NCI-H526 (cell line): ENCODE results near the gene TMEM14B.
"Not testable (repeated sequence)": the region's sequence is repeated elsewhere in the genome, so short reads cannot be mapped to it uniquely, and the experiment has no call there.

Source experiments
- DNase-seq, 2 experiments: peaks; one replicate each; lab custom pipeline; 2025; lab: John Stamatoyannopoulos, UW

The TMEM14B gene

DNA sequence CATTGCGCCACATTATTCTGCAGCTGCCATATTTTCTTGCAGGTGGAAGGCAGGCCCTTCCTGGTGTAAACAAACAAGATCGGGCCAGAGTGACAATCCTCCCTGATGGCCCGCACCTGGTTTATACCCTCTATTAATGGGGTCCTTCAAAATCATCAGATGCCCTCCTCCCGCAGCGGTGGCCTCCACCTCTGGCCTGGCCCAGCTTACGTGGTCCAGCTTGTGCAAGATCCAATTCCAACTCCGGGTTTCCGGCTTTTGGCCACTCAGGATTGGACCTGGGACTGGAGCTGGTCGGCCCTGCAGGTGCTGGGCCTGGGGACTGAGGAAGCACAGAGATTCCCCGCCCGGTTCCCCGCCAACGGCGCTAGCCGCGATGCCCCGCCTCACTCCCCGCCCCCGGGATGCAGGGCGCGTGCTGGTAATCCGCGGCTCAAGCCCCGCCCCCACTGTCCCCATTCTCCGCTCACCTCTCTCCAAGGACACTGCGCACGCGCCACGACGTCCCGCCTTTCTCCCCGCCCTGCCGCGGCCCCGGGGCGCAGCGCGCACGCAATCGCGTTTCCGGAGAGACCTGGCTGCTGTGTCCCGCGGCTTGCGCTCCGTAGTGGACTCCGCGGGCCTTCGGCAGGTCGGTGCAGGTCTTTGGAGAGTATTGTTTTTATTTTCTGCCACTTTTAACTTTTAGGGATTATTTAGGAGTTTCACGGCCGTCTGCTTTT is at the start of gene TMEM14B:
TSS of gene TMEM14B (plus strand) at position 555 of the 722 bp plus-strand sequence. CDS start 1,441 bp downstream, outside the sequence.
- peak; percentile 94 to 99 for DNase-seq

DNA sequence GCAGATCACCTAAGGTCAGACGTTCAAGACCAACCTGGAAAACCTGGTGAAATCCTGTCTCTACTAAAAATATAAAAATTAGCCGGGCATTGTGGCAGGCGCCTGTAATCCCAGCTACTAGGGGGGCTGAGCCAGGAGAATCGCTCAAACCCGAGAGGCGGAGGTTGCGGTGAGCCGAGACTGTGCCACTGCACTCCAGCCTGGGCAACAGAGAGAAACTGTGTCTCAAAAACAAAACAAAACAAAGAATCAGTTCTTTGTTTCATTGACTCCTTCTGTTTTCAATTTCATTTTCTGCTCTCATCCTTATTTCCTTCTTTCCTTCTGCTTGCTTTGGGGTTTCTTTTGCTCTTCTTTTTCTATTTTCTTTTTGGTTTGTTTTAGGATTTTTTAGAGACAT is 33.6 kb upstream of the TMEM14B start:
- DNase-seq, result no peak

DNA sequence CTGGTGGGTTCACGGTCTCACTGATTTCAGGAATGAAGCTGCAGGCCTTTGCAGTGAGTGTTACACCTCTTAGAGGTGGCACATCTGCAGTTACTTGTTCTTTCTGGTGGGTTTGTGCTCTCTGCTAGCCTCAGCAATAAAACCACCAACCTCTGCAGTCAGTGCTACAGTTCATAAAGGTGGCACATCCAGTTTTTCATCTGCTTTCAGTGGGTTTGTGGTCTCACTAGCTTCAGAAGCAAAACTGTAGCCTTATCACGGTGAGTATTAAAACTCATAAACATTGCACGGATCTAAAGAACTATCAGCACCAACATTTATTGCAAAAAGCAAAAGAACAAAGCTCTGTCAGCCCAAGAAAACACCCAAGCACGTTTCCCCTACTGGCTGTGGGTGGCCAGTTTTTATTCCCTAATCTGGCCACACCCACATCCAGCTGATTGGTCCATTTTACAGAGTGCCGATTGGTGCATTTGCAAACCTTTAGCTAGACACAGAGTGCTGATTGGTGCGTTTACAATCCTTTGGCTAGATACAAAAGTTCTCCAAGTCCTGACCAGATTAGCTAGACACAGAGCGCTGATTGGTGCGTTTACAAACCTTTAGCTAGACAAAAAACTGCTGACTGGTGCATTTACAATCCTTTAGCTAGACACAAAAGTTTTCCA is 28.2 kb upstream of the TMEM14B start:
- no peak for DNase-seq

DNA sequence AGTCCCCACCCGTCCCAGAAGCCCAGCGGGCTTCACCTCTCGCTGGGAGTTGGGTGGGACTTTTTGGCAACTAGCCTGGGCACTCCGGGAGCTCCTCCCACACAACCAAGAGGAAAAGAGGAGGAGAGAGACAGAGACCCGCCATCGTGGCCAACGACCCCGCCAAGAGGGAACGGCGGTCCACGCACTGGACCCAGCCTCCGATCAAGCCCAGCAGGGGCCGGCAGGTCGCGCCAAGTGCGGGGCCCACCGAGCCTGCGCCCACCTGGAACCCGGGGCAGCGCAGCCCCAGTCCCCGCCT is 27.7 kb upstream of the TMEM14B start:
- DNase-seq, result no peak

DNA sequence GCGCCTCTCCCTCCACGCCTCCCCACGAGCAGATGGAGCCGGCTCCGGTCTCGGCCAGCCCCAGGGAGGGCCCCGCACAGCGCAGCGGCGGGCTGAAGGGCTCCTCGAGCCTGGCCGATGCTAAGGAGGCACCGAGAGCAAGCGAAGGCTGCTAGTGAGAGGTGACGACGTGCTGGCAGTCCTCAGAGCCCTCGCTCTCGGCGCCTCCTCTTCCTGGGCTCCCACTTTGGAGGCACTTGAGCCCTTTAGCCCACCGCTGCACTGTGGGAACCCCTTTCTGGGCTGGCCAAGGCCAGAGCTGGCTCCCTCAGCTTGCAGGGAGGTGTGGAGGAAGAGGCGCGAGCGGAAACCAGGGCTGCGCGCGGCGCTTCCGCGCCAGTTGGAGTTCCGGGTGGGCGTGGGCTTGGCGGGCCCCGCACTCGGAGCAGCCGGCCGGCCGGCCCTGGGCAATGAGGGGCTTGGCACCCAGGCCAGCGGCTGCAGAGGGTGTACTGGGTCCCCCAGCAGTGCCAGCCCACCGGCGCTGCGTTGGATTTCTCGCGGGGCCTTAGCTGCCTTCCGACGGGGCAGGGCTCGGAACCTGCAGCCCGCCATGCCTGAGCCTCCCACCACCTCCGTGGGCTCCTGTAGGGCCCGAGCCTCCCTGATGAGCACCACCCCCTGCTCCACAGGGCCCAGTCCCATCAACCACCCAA is 27.2 kb upstream of the TMEM14B start:
- DNase-seq, result peak in 1 of 2 experiments; percentile 25

DNA sequence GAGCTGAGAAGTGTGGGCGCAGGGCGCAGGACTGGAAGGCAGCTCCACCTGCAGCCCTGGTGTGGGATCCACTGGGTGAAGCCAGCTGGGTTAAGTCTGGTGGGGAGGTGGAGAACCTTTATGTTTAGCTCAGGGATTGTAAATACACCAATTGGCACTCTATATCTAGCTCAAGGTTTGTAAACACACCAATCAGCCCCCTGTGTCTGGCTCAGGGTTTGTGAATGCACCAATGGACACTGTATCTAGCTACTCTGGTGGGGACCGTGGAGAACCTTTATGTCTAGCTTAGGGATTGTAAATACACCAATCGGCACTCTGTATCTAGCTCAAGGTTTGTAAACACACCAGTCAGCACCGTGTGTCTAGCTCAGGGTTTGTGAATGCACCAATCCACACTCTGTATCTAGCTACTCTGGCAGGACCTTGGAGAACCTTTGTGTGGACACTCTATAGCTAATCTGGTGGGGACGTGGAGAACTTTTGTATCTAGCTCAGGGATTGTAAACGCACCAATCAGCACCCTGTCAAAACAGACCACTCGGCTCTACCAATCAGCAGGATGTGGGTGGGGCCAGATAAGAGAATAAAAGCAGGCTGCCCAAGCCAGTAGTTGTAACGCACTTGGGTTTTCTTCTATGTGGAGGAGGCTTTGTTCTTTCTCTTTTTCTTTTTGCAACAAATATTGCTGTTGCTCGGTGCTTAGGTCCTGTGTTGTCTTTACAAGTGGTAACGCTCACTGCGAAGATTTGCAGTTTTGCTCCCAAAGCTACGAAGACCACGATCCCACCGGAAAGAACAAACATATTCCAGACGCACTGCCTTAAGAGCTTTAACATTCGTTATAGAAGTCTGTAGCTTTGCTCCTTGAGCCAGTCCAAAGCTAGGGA is 26.4 kb upstream of the TMEM14B start:
- DNase-seq, result peak in 1 of 2 experiments; percentile 18

DNA sequence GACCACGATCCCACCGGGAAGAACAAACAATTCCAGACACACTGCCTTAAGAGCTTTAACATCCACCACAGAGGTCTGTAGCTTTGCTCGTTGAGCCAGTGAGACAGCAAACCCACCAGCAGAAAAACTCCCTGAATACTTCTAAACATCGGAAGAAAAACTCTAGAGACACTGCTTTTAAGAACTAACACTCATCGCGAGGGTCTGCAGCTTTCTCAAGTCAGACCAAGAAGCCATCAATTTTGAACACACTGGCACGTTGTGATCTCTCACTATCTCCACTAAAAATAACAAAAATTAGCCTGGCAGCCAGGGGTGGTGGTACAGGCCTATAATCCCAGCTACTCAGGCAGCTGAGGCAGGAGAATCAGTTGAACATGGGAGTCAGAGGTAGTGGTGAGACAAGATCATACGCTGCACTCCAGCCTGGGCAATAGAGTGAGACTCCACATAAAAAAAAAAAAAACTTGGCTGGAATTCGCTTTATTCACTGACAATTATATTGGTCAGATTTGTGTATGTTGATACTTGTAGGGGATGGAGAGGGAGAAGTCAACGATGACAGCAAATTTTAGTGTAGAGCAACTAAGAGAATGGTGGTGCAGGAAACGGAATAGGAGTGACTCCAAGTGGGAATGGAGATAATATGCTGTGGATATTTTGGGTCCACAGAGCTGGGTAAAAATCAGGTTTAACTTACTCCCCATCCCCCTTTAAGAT is 25.6 kb upstream of the TMEM14B start:
- no peak for DNase-seq

DNA sequence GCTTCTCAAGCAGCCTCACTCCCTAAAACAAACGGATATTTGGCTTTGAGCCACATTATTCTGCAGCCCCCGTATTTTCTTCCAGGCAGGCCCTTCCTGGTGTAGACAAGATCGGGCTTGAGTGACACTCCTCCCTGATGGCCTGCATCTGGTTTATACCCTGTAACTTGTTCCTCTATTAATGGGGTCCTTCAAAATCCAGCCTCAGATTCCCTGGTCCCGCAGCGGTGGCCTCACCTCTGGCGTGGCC is 25.1 kb upstream of the TMEM14B start:
- DNase-seq, result no peak

DNA sequence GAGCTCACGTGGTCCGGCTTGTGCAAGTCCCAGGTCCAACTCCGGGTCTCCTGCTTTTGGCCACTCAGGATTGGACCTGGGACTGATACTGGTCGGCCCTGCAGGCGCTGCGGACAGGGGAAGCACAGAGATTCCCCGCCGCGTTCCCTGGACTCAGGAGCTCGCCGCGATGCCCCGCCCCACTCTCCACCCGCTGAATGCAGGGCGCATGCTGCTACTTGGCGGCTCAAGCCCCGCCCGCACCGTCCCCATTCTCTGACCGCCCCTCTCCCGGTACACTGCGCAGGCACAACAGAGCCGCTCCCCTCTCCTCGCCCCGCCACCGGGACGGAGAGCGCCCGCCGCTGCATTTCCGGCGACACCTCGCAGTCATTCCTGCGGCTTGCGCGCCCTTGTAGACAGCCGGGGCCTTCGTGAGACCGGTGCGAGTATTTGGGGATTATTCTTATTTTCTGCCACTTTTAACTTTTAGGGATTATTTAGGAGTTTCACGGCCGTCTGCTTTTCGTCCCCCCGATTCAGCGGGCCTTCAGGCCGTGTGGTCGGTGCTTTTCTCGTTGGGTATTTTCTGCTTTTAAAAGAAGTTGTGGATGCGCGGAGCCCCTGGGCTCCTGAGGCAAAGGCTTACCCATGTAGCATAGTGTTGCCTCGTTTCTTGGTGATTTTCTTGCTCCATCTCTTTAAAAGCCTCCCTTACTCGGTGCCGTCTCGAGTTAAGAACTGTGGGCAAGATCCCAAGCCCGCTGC is 24.6 kb upstream of the TMEM14B start, which contains the start of gene TMEM14C:
TSS of gene TMEM14C (plus strand) at position 251 of the 747 bp plus-strand sequence. CDS start 1,544 bp downstream, outside the sequence.
- DNase-seq, result peak; percentile 95 to 99

DNA sequence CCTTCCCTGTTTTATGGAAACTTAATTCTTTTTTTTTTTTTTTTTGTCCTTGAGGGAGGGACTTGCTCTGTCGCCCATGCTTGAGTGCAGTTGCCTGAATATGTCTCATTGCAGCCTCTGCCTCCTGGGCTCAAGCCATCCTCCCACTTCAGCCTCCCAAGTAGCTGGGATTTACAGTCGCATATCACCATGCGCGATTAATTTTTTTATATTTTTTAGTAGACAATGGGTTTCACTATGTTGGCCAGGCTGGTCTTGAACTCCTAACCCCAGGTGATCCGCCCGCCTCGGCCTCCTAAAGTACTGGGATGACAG is 24.1 kb upstream of the TMEM14B start:
- DNase-seq, result no peak

DNA sequence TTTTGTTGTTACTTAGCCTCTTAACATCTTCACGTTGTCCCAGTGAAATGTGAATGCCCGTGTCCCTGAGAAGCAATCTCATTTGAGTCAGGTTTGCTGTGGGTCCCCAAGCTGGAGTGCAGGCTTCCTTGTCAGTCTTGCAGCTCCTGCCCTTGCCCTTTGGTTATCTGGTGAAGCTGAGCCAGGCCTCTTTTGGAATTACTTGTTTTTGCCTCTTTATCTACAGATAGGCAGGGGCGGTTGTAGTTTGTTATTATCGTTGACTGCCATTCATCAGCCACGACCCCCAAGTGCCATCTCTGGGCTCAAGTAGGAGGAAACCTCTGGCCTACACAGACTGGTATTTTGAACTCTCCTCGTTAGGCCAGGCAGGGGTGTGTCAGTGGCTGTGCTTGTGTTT is 22.6 kb upstream of the TMEM14B start:
- no peak for DNase-seq

DNA sequence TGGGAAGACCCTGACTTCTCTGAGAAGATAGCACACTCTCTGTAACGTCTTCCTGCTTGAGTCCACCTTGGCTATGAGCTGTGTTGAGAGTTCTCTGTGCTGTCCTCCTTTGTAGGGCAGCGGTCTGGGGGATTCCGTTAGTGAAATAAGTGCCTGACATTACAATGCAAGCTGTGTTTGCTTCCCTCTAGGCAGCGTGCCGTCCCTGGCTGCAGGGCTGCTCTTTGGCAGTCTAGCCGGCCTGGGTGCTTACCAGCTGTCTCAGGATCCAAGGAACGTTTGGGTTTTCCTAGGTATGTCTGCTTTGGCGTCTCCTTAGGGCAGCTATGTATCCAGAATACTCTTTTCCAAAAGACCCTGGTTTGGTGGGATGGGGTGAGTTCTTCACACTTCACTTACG is 21.9 kb upstream of the TMEM14B start:
- DNase-seq, result peak; percentile 69 to 80

DNA sequence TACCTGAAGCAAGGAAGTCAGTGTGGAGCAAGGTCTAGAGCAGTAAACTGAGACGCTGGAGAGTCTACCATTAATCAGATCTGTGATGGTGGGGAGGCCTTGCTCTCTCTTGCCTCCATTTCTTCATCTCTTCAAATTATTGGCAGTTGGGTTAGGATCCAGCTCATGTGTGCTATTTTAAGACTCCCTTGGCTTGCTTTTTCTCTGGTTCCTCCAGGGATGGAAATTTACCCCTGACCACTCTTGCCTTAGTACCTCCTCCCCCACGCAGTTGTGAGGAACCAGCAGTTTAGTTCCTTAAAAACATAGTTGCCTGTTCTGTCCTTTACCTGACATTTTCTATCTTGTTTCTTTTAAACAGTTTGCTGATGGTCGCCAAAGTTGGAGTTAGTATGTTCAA is 17.4 kb upstream of the TMEM14B start:
- DNase-seq, result no peak

DNA sequence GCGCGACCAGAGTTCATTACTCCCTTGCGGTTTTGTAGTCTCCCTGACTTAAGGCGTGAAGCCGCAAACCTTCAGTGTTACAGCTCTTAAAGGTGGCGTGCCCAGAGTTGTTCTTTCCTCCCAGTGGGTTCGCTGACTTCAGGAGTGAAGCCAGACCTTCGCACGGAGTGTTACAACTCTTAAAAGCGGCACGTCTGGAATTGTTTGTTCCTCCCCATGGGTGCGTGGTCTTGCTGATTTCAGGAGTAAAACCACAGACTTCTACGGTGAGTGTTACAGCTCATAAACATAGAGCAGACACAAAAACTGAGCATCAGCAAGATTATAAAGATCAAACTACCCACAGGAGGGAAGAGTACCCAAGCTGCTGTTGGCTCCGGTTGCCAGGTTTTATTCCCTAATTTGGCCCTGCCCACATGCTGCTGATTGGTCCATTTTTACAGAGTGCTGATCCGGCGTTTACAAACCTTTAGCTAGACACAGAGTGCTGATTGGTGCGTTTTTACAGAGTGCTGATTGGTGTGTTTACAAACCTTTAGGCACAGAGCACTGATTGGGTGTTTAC is 14.4 kb upstream of the TMEM14B start:
- DNase-seq, result no peak

DNA sequence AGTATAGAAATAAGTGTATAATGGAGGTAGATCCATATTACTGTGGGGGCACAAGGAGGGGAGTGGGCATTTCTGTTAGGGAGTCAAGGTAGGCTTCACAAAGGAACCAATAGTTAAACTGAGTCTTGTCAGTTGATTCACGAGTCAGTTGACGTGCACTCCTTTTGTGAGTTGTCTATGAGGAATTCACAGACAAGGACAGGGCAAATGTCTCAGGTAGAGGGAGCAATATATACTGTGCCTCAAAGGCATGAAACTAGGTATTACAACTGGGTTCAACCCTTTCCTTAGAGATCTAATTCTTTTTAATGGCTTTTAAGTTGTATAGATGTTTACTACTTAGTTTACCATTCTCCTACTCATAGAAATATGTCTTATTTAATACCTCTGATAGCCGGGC is 13.7 kb upstream of the TMEM14B start:
- no peak for DNase-seq

DNA sequence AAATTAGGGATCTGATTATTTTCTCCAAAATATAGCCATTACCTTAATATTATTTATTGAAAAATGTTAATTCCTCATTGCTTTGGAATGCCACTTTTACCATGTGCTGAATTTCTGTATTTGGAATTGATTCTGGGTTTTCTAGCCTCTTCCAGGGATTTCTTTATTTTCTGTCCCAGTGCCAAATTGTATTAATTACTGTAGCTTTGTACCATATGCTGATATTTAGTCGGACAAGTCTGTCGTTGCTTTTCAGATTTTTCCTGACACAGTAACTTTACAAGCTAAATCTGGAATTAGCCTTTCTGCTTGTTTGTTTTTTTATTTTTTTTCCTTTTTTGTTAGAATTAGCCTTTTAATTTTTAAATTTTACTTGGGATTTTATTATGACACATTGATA is 10.9 kb upstream of the TMEM14B start:
- no peak for DNase-seq

DNA sequence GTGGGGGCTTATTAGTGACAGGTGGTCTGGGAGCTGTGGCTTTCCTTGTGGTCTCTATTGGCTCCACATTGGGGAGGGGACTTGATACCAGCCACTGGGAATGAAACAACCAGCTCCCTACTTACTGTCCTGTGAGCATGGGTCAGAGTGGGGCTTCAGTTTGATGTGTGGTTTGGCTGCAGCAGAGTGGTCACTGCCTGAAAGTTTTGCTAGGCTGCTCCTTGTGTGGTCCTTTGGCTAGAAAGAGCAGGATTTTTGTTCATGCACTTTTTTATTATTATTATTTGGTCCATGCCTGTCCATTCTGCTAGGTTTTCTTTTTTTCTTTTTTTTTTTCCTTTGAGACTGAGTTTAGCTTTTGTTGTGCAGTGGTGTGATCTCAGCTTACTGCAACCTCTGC is 7.5 kb upstream of the TMEM14B start:
- DNase-seq, result no peak

DNA sequence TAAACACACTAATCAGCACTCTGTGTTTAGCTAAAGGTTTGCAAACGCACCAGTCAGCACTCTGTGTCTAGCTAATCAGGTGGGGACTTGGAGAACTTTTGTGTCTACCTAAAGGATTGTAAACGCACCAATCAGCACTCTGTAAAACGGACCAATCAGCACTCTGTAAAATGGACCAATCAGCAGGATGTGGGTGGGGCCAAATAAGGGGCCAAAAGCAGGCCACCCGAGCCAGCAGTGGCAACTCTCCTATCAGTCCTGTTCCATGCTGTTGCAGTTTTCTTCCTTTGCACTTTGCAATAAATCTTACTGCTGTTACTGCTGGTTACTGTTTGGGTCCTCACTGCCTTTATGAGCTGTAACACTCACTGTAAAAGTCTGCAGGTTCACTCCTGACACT is 6.0 kb upstream of the TMEM14B start:
- not testable (repeated sequence) for DNase-seq

DNA sequence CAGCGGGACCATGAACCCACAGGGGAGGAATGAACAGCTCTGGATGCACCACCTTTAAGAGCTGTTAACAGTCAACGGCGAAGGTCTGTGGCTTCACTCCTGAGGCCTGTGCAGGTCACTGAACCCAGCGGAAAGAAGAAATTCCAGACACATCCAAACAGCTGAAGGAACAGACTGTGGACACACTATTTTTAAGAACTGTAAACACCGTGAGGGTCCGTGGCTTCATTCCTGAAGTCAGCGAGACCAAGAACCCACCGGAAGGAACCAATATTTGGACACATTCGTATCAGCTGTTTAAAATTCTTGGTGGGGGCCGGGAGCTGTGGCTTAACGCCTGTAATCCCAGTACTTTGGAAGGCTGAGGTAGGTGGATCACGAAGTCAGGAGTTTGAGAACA is 5.4 kb upstream of the TMEM14B start:
- no peak for DNase-seq

DNA sequence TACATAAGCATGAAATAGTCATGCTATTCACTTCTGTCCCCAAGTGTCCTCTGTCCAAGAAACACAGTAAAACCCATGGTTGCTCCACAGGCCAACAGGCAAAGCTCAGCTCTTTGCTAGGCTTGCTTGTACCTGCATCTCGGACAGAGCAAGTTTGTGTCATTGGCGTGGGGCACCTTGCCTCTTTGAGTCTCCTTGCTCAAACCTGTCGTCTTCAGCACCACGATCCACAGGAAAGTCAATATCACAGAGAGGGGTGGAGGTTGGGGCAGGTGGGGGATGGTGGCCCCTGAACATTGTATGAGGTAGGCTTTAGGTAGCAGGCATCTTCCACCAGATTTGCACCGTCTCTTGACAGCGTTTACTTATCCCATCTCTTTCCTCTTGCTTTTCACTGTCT is 4.1 kb upstream of the TMEM14B start:
- no peak for DNase-seq

DNA sequence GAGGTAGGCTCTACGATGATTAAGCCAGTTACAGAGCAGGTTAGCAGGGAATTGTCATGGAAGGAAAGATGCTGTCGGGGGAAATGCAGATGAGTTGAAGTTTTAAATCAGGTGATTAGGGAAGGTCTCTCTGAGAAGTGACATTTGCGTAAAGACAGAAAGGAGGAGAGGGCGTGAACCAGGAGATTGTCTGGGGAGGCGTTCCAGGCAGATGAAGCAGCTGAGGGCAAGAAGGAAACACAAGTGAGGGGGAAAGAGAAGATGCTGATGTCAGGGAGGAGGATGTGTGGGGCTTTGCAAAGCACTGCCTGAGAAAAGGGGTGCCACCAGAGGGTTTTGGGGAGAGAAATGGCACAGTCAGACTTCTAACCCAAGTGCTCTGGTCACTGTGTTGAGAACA is 2.5 kb upstream of the TMEM14B start:
- DNase-seq, result peak in 1 of 2 experiments; percentile 15
